ENCODE results near the gene TRAPPC10. TPM values are rescaled to one million over a fixed set of nuclear protein-coding genes. Genes with fewer than 3 reads are reported as not detected.

TRAPPC10 gene
- total RNA-seq, 2 donors from 2014 or later, result 14.4 to 38.9 TPM

GRCh38 chr21:43981151-43981870 is 30.8 kb upstream of the TRAPPC10 start:
- H3K36me3 ChIP-seq, result peaks cover 0 to 5% of the 10 kb centered on the region in 2 donors

GRCh38 chr21:43981871-43982210 is 30.3 kb upstream of the TRAPPC10 start:
- no peak for TF ChIP-seq POLR2A (IDR thresholded peaks at IDR 0.05)
- no peak for TF ChIP-seq POLR2AphosphoS5 (IDR thresholded peaks at IDR 0.05)
- TF ChIP-seq, protein P1, sequence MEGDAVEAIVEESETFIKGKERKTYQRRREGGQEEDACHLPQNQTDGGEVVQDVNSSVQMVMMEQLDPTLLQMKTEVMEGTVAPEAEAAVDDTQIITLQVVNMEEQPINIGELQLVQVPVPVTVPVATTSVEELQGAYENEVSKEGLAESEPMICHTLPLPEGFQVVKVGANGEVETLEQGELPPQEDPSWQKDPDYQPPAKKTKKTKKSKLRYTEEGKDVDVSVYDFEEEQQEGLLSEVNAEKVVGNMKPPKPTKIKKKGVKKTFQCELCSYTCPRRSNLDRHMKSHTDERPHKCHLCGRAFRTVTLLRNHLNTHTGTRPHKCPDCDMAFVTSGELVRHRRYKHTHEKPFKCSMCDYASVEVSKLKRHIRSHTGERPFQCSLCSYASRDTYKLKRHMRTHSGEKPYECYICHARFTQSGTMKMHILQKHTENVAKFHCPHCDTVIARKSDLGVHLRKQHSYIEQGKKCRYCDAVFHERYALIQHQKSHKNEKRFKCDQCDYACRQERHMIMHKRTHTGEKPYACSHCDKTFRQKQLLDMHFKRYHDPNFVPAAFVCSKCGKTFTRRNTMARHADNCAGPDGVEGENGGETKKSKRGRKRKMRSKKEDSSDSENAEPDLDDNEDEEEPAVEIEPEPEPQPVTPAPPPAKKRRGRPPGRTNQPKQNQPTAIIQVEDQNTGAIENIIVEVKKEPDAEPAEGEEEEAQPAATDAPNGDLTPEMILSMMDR (IDR thresholded peaks at IDR 0.05), result no peak
- intact Hi-C loops (cut with DNase I), result no loop called here
- DNase-seq (ENCODE audit: low spot score), result no peak
- Histone ChIP-seq H3K4me1 (replicated peaks) (no peaks in the 10 kb centered on the region), H3K9me3 (no peaks in the 10 kb centered on the region), H3K36me3 (peaks cover 0 to 5% of the 10 kb centered on the region in 2 donors), H3K4me3 (no peak overlapping the region), H3K27ac (no peak overlapping the region), H3K27me3 (replicated peaks; ENCODE audit: insufficient read depth) (no peaks in the 10 kb centered on the region)
- 70% methylated on average over 9 of the region's 13 CpGs for WGBS

More at GRCh38 chr21:43981151-43981870, 30.8 kb upstream of the TRAPPC10 start:
- Histone ChIP-seq H3K4me3 (no peak overlapping the region), H3K27ac (peak overlapping the region in 1 of 2 donors; percentile 35), H3K27me3 (replicated peaks; ENCODE audit: insufficient read depth) (no peaks in the 10 kb centered on the region), H3K9me3 (no peaks in the 10 kb centered on the region), H3K4me1 (replicated peaks) (no peaks in the 10 kb centered on the region)
- DNase-seq (ENCODE audit: low spot score), result no peak
- TF ChIP-seq POLR2AphosphoS5 (IDR thresholded peaks at IDR 0.05) (no peak), POLR2A (IDR thresholded peaks at IDR 0.05) (no peak)
- TF ChIP-seq, protein P1 (IDR thresholded peaks at IDR 0.05), result no peak
- intact Hi-C loops (cut with DNase I), result no loop called here
- WGBS, result 53% methylated on average over 16 of the region's 26 CpGs

GRCh38 chr21:43982489-43983078 is 29.5 kb upstream of the TRAPPC10 start:
- Histone ChIP-seq H3K4me3 (no peak overlapping the region), H3K9me3 (no peaks in the 10 kb centered on the region), H3K36me3 (peaks cover 0 to 5% of the 10 kb centered on the region in 2 donors), H3K27me3 (replicated peaks; ENCODE audit: insufficient read depth) (no peaks in the 10 kb centered on the region), H3K4me1 (replicated peaks) (no peaks in the 10 kb centered on the region), H3K27ac (no peak overlapping the region)
- no peak for TF ChIP-seq POLR2AphosphoS5 (IDR thresholded peaks at IDR 0.05)
- TF ChIP-seq, protein P1 (IDR thresholded peaks at IDR 0.05), result no peak
- no peak for TF ChIP-seq POLR2A (IDR thresholded peaks at IDR 0.05)
- no peak for DNase-seq (ENCODE audit: low spot score)
- intact Hi-C loops (cut with DNase I), result no loop called here
- 94% methylated on average over 32 of the region's 32 CpGs for WGBS

DNA sequence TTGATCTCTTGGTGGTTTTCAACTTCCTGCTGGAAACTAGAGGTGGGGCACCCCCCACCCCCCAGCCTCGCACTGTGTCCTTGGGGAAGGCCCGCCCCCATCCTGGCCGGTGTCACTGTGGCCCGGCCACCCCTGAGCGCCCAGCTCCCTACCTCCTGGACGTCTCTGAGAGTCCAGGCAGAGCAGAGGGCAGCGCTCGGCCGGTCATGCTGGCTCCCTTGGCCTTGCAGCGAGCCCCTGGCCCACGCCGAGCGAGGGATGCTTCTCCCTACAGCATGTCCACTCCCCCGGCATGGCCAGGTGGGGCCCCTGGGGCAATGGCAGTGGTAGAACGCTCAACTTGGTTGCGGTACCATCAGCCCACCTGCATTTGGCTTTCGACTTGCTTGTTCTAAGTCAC is 28.7 kb upstream of the TRAPPC10 start:
- WGBS, result 86% methylated on average over 17 of the region's 17 CpGs
- Histone ChIP-seq H3K9me3 (no peaks in the 10 kb centered on the region), H3K4me3 (no peak overlapping the region), H3K27me3 (replicated peaks; ENCODE audit: insufficient read depth) (no peaks in the 10 kb centered on the region), H3K36me3 (peaks cover 0 to 5% of the 10 kb centered on the region in 2 donors), H3K27ac (no peak overlapping the region), H3K4me1 (replicated peaks) (no peaks in the 10 kb centered on the region)
- no peak for DNase-seq (ENCODE audit: low spot score)
- intact Hi-C loops (cut with DNase I), result no loop called here
- TF ChIP-seq, protein P1 (IDR thresholded peaks at IDR 0.05), result no peak
- no peak for TF ChIP-seq POLR2A (IDR thresholded peaks at IDR 0.05)
- no peak for TF ChIP-seq POLR2AphosphoS5 (IDR thresholded peaks at IDR 0.05)
